Ishikawa (cell line): ENCODE data around the gene DEF6.

Source experiments
- CEBPB ChIP-seq: IDR thresholded peaks from 2 replicates; pipeline ENCODE4 v1.6.1; 2012
- CREB1 ChIP-seq: IDR thresholded peaks from 2 replicates; pipeline ENCODE4 v1.6.1; 2012; ENCODE audit warnings: low read depth
- EGR1 ChIP-seq: IDR thresholded peaks from 2 replicates; pipeline ENCODE4 v1.6.1; 2012
- EP300 ChIP-seq: IDR thresholded peaks from 2 replicates; pipeline ENCODE4 v1.6.1; 2012; ENCODE audit warnings: borderline replicate concordance
- MAX ChIP-seq: IDR thresholded peaks from 2 replicates; pipeline ENCODE4 v1.6.1; 2012
- NFIC ChIP-seq: IDR thresholded peaks from 2 replicates; pipeline ENCODE4 v1.6.1; 2012
- RAD21 ChIP-seq: IDR thresholded peaks from 2 replicates; pipeline ENCODE4 v1.6.1; 2012; ENCODE audit warnings: low read depth
- REST ChIP-seq: IDR thresholded peaks from 2 replicates; pipeline ENCODE4 v1.6.1; 2012; ENCODE audit warnings: low read depth, mild to moderate bottlenecking
- TAF1 ChIP-seq: IDR thresholded peaks from 2 replicates; pipeline ENCODE4 v1.6.1; 2012; ENCODE audit warnings: low read depth, mild to moderate bottlenecking
- TEAD4 ChIP-seq: IDR thresholded peaks from 2 replicates; pipeline ENCODE4 v1.6.1; 2012
- YY1 ChIP-seq: IDR thresholded peaks from 2 replicates; pipeline ENCODE4 v1.6.1; 2012; ENCODE audit warnings: low read depth

- TF ChIP-seq TAF1 = peak; percentile 88
- peak; percentile 99 for TF ChIP-seq NFIC
- TF ChIP-seq CEBPB = no peak
- no peak for TF ChIP-seq REST
- no peak for TF ChIP-seq RAD21
- TF ChIP-seq CREB1 = peak; percentile 84
- TF ChIP-seq EP300 = peak; percentile 23; the same call in 1 of the 2 replicates
- peak; percentile 65; the same call in 1 of the 2 replicates for TF ChIP-seq TEAD4
- peak; percentile 54 for TF ChIP-seq MAX
- peak; percentile 75 for TF ChIP-seq EGR1
- TF ChIP-seq YY1 = peak; percentile 87
These were observed 38.2 kb upstream of the DEF6 start, which contains the start of gene ZNF76 for GRCh38 chr6:35259194-35259947.
